OCI-M1 (cell line): ENCODE results near the gene PI4K2B.
"Not testable (repeated sequence)": the region's sequence is repeated elsewhere in the genome, so short reads cannot be mapped to it uniquely, and the experiment has no call there.

Source experiments
- DNase-seq: peaks from one replicate; lab custom pipeline; 2025; lab: John Stamatoyannopoulos, UW

Gene PI4K2B

GRCh38 chr4:25242195-25242594, 8.4 kb downstream of the PI4K2B start:
- DNase-seq: not testable (repeated sequence)

GRCh38 chr4:25245181-25245580, 11.3 kb downstream of the PI4K2B start:
- DNase-seq: no peak

- no peak for DNase-seq
Observed at GRCh38 chr4:25246680-25247611, 13.1 kb downstream of the PI4K2B start.

- not testable (repeated sequence) for DNase-seq
Observed at GRCh38 chr4:25248875-25249274, 15.0 kb downstream of the PI4K2B start.

DNA sequence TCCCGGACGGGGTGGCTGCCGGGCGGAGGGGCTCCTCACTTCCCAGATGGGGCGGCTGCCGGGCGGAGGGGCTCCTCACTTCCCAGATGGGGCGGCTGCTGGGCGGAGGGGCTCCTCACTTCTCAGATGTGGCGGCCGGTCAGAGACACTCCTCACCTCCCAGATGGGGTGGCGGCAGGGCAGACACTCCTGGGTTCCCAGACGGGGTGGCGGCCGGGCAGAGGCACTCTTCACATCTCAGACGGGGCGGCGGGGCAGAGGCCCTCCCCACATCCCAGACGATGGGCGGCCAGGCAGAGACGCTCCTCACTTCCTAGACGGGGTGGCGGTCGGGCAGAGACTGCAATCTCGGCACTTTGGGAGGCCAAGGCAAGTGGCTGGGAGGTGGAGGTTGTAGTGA, 15.7 kb downstream of the PI4K2B start:
- DNase-seq: not testable (repeated sequence)

DNA sequence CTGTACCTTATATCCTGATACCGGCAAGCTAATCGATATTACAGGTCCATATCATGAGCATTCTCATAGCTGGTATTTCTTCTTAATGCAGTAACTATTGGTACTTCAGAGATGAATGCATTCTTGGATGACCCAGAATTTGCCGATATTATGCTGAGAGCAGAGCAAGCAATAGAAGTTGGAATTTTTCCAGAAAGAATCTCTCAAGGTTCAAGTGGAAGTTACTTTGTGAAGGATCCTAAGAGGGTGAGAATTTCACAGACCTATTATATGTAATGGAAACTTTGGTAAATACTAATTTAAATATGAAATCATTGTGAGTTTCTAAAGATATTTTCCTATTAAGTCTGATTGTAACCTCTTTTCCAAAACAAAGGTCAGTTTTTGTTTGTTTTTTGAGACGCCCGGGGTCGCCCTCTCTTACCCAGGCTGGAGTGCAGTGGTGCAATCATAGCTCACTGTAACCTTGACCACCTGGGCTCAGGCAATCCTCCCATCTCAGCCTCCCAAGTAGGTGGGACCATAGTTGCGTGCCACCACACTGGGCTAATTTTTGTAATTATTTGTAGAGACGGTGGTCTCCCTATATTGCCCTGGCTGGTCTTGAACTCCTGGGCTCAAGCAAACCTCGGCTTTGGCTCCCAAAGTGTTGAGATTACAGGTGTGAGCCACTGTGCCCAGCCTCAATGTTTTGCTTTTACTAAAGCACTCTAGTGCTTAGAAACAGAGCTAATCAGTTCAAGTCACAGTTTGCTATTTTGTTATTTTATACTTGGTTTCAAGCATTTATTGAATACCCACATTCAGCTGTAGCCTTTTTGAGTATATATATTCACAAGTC, 18.6 kb downstream of the PI4K2B start:
- DNase-seq: no peak

DNA sequence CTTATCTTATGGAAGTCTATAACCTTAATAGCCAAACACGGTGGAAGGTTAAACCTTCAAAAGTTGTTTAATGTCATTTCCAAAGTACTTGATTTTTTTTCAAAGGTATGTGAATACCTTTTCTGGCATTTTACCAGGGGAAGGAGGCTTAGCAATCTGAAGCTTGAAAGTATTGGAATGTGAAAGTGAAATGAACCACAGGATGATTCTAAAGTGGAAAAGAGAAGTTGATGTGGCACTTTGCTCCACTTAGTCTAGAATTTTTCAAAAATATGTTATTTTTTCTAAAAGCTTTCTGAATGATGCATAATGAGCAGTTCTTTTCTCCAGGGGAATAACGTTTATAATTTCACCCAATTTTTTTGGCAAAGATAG, 19.2 kb downstream of the PI4K2B start:
- DNase-seq: peak; percentile 70

GRCh38 chr4:25253786-25254185, 20.0 kb downstream of the PI4K2B start:
- not testable (repeated sequence) for DNase-seq

DNA sequence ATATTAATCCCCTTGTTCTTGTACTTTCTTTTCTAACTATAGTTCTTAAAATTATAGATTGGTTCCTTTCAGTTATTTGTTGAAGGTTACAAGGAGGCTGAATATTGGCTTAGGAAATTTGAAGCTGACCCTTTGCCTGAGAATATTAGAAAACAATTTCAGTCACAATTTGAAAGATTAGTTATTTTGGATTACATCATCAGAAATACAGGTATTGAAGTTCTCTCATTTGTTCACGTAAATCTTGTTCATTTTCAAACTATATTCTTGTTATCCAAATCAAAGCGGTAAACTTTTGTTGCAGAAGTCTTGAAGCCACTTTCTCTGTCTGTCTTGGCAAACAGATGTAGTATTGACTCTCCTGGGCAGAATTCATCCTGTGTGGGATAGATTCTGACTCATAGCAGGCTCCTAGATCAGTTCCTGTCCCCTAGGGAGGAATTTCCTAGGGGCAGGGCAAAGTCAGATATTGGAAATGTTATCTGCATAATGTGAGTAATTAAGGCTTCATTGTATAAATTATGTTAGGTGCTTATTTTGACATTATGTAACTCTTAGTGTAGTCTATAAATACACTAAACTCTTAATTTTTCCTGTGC, 25.2 kb downstream of the PI4K2B start:
- no peak for DNase-seq

GRCh38 chr4:25271866-25272265, 38.0 kb downstream of the PI4K2B start:
- DNase-seq: no peak

GRCh38 chr4:25280210-25280609, 46.4 kb downstream of the PI4K2B start:
- DNase-seq: no peak

GRCh38 chr4:25283948-25284347, 50.1 kb downstream of the PI4K2B start:
- DNase-seq: no peak

DNA sequence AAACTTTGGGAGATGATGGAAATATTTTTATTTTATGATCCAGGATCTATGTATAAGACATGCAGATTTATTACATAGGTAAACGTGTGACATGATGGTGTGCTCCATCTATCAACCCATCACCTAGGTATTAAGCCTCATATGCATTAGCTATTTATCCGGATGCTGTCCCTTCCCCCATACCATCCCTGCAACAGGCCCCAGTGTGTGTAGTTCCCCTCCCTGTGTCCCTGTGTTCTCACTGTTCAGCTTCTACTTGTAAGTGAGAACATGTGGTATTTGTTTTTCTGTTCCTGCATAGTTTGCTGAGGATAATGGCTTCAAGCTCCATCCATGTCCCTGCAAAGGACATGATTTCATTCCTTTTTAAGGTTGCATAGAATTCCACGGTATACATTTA, 50.6 kb downstream of the PI4K2B start:
- no peak for DNase-seq

DNA sequence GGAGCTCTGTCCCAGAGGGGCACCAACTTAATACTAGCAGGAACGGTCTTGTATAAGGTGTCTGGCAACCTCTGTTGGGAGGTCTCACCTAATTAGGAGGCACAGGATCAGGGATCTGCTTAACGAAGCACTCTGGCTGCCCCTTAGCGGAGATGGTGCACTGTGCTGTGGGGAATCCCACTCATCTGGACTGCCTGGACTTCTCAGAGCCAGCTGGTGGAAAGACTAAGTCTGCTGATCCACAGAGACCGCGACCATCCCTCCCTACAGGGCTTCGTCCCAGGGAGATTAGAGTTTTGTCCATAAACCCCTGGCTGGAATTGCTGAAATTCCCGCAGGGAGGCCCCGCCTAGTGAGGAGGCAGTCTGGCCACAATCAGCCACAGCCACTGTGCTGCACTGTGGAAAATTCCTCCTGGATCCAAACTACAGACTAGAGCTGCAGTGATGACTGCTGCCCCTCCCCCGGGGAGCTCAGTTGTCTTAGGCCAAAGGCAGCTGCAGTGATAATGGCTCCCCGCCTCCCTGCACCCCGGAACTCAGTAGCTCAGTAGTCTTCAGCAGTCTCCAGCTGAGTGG, 56.7 kb downstream of the PI4K2B start:
- DNase-seq: no peak

DNA sequence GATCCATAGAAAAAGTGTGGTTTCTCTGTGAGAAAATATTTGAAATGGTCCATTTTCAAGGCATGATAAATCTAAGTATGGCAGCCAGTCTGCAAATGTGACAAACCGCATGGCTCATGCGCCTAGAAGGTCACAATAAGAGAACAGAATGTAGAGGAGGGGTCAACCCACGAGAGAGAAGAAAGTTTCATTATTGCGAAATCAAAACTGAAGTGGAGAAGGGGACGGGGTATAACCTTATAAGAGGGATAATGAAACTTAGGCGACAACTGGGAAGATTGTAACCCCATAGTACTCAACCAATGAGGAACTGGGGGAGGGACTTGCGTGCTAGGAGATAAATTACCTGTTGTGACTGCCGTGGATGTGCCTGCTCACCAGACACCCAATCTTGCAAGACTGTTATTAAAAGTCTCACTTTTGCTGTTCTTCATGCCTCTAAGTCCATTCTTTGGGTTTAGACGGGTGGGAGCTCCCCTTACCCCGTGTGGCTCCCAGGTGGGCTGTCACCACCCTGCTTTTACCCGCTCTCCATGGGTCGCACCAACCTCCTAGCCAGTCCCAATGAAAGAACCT, 57.4 kb downstream of the PI4K2B start:
- no peak for DNase-seq

DNA sequence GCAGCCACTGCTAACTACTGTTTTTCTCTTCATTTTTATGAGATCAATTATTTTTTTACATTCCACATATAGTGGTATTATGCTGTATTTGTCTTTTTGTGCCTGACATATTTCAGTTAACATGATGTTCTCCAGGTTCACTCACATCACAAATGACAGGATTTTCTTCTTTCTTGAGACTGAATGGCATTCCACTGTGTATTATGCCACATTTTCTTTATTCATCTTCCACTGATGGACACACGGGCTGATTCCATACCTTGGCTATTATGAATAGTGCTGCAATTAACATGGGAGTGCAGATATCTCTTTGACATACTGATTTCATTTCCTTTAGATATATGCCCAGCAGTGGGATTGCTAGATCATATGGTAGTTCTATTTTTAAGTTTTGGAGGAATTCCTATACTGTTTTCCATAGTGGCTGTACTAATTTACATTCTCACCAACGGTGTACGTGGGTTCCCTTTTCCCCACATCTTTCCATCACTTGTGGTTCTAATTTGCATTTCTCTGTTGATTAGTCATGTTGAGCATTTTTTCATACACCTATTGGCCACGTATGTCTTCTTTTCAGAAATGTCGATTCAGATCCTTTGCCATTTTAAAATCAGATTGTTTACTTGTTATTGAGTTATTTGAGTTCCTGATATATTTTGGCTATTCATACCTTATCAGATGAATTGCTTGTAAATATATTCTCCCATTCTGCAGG, 63.9 kb downstream of the PI4K2B start:
- DNase-seq: no peak

GRCh38 chr4:25299476-25300203, 65.8 kb downstream of the PI4K2B start:
- DNase-seq: no peak

DNA sequence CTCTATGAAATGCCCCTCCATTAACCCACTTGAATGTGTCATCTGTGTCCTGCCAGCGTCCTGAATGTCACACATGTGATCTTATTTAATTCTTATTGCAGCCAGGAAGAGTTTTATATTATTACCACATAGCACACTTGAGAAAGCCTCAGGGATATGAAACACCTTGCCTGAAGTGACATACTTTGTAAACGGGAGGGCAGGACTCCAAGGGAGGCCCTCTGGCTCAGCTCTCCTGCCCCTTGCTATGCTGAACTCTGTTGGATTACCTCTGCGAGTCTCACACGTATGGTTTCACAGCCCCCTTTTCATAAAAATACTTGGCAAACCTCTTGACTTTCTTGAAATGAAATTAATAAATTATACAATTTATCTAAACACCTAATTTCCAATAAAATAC, 67.6 kb downstream of the PI4K2B start:
- DNase-seq: no peak

DNA sequence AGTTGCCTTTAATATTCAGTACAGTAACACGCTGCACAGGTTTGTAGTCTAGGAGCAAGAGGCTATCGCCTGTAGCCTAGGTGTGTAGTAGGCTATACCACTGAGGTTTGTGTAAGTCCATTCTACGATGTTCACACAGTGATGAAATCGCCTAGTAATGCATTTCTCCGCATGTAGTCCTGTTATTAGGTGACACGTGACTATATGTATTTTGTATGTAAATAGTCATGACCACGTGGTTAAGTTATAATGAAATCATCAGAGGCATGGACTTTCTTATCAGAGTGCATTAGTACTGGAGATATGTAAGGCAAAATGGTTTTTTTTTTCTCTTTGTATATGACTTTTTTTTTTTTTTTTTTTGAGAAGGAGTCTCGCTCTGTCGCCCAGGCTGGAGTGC, 68.8 kb downstream of the PI4K2B start:
- no peak for DNase-seq

GRCh38 chr4:25303578-25303977, 69.7 kb downstream of the PI4K2B start:
- DNase-seq: no peak
